IMR-90 (cell line): Measurements from ENCODE around the gene ABHD17C.

Experiments used
- BHLHE40 ChIP-seq: fragments of 150-350 bp; IDR thresholded peaks from 2 replicates; pipeline ENCODE4 v1.6.1; 2016; ENCODE audit warnings: mild to moderate bottlenecking, low read depth, low read length
- CTCF ChIP-seq: conservative IDR thresholded peaks from 2 replicates; pipeline ENCODE4 v1.5.1; 2012; ENCODE audit warnings: mild to moderate bottlenecking, low read depth, low read length, improper control_type of control experiment
- MAFK ChIP-seq: IDR thresholded peaks from 2 replicates; pipeline ENCODE4 v1.6.1; 2012; ENCODE audit warnings: low read depth, low read length, improper control_type of control experiment
- RAD21 ChIP-seq: IDR thresholded peaks from 2 replicates; pipeline ENCODE4 v1.6.1; 2012; ENCODE audit warnings: low read length, improper control_type of control experiment
- USF2 ChIP-seq: fragments of 150-350 bp; IDR thresholded peaks from 2 replicates; pipeline ENCODE4 v1.6.1; 2017; ENCODE audit warnings: mild to moderate bottlenecking, antibody characterized with exemption, low read length, low read depth

GRCh38 chr15:80791004-80791403, 95.9 kb downstream of the ABHD17C start:
- TF ChIP-seq BHLHE40 (no peak), CTCF (no peak), MAFK (no peak), USF2 (no peak), RAD21 (no peak)
